Activated CD8-positive, alpha-beta memory T cell treated with anti-CD3 and anti-CD28 coated beads for 4 hours (primary cell): Measurements from ENCODE around the gene SCRG1.

Experiments
- DNase-seq, 2 donors: peaks; one replicate each; pipeline ENCODE4 v3.0.0-alpha.2; 2020; ENCODE audit warnings: low read depth in 2 of 2

SCRG1 gene

DNA sequence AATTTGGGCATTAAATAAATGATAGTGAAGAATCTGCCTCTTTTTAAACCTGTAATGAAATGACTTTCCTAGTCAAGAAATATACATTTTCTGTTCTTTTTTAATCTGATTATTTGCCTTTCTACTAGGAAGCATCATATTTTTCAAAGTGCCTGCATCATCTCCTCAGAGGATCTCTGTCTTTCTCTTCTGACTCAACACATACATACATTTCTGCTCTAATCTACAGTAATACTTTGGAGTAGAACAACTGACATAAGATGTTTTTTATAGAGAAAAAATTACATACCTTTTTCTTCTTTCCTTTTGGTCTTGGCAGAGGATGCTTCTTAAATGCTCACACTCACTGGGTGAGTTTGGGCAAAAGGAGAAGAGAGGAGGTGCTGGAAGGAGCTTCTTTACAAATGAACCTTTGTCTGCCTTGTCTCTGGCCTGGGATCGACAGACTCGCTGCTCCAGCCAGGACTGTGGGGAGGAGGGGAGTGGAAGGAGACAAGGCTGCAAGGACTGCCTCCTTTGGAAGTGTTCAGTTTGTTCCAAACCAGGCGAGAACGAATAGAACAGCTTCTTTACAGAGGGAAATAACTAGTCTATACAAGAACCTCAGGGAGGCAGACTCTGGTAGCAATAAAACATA is at the start of gene SCRG1:
Gene SCRG1, minus strand, starts transcription at position 338 of the 637 bp plus-strand sequence. CDS start 7,702 bp downstream, outside the sequence.
- DNase-seq: no peak

DNA sequence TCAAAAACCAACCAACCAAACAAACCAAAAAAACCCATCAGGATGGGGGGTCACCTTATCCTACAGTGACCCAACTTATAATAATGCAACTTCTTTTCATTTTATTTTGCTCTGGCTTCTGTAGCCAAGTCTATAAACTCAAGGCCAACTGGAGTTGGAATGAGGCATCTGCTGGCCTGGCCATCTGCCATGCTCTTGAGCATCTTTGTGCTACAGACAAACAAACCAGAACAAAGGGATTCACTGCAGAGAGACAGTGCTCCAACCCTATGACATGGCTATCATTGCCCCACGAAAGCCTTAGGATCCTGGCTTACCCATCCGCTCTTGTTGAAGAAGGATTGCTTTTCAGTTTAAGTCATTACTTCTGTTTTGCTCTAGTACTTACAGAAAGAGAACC is 49.2 kb upstream of the SCRG1 start:
- DNase-seq: no peak

DNA sequence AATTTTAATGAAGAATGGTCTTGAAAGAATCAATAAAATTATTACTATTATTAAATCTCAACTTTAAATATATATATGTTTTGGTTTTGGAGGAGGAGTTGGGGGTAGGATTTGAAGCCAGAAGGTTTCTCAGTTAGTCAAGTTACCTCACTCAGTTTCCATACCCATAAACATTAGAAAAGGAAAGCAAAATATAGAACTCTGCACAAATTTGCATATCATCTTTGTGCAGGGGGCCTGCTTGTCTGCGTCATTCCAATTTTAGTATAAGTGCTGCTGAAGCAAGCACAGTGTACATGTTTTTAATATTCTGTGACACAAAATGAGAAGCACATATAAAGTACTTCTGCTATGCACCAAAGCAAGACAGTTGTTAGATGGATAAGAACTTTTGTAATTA is 47.5 kb upstream of the SCRG1 start:
- no peak for DNase-seq

DNA sequence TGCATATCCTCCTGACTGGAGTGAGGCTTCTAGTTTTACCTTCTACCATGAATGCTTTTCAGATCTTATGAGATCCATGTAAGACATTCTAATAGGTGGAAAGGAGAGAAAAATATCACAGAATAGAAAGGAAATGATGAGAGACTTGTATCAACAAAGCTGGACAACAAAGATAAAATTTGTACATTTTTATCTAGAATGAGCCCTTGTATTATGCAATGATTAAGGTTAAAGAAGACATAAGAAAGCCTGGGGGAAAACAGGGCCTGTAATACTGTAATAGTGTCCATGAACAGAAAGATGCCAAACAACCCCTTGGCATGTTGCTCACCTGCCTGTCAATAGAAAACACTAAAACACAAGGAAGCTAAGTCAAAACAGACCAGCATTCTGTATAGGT is 44.2 kb upstream of the SCRG1 start:
- no peak for DNase-seq

DNA sequence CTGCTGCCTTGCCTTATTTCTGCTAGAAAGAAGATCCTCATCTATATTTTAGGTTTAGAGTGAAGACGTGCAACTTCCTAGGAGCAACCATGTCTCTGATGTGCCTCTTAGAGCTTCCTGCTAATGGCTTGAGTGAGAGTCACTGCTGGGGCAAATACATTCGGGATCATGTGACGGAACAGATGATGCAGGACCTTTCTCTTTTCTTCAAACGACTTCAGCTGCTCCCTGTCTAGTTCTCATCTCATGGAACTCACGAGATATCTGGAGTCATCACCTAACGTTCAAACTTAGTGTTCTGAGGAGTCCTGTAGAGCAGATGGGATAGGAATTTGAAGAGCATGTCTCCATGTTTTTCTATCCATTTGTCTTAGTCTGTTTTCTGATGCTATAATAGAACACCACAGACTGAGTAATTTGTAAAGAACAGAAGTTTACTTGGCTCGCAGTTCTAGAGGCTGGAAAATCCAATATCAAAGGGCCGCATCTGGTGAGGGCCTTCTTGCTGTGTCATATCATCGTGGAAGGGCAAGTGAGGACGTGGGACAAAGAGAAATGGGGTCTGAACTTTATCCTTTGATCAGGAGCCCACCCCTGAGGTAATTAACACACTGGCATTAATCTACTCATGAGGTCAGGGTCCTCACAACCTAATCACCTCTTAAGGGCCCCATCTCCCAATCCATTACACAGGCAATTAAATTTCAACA is 43.5 kb upstream of the SCRG1 start:
- DNase-seq: no peak

DNA sequence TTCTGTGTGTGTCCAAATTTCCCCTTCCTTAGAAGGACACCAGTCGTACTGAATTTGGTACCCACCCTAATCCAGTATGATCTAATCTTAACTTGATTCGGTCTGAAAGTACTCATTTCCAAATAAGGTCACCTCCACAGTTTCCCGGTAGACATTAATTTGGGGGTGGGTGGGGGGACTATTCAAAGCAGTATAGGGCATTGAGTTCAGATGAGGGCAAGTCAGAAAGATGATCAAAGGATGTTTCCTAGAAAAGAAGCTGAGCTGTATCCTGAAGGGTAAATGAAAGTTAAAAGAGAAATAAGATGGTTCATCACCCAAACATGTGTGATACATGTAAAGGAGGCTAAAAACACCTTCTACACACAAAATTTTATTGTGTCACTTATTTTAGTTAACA is 42.0 kb upstream of the SCRG1 start:
- DNase-seq: no peak

DNA sequence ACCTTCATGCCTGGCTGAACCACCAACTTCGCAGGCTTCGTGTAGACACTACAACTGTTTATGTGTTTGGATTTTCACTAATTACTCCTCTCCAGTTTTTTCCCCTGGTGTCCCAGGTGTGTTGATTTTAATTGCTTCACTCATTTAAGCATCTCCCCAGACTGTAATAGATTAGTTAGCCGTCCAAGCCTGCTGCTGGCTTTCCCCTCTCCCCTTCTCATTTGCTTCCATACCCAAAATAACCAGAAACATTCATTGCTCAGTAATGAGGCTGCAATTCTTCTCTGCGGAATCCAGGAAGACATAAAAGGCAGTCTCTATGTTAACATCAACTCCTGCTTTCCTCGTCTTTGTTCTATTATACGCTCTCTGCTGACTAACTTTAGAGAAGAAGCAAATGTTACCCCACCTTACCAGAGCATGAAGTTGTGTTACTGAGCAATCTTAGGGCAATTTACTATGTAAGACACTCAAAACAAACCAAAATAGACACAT is 37.9 kb upstream of the SCRG1 start:
- DNase-seq: no peak

DNA sequence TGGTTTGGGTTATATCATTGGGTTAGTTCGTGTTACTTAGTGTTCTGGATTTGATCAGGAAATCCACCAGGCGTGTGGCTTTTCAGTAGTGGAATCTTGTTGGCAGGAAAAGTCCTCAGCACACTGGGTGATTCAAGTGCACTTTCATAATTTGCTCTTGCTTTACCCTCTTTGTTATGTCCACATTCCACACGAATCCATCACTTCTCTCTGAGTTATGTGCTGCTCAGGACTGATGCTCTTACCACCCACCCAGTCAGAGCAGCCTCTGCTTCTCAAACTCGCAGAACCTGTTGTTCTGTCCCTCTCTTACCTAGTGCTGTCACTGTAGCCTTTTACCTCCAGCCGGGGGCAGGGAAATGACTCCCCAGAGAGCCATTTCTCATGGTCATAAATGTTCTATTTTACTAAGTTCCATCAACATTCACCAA is 37.2 kb upstream of the SCRG1 start:
- no peak for DNase-seq

DNA sequence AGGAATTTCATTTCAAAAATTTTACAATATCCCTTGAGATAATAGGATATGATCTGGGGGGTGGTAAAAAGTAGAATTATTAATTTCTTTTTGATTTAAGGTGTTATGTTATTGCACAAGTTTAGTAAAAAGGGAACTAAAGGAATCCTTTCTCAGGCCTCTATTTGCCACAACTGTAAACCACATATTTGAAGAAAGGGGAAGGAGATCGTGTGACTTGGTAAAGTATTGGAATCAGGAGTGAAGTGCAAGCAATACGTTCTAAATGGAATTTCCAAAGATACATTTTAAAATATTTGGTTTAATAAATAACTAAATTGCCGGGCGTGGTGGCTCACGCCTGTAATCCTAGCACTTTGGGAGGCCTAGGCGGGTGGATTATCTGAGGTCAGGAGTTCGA is 35.3 kb upstream of the SCRG1 start:
- DNase-seq: no peak

DNA sequence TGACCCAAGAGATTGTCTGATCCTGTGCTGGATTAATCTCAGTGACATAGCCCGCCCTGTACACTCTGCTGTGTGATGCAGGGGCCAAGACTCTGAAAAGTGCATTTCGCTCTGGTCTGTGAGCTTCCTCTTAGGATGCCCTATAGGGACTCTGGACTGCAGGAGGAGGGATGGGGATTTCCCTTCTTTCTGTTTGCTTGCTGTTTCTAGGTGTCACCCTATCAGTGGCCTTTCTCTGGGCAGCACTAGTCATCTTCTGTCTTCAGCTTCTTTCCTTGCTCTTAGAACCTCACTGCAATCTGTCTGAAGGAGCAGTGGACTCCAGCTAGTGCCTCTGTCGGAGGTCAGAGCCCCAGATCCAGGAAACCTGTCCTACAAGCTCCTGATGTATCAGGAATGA is 34.5 kb upstream of the SCRG1 start:
- no peak for DNase-seq

DNA sequence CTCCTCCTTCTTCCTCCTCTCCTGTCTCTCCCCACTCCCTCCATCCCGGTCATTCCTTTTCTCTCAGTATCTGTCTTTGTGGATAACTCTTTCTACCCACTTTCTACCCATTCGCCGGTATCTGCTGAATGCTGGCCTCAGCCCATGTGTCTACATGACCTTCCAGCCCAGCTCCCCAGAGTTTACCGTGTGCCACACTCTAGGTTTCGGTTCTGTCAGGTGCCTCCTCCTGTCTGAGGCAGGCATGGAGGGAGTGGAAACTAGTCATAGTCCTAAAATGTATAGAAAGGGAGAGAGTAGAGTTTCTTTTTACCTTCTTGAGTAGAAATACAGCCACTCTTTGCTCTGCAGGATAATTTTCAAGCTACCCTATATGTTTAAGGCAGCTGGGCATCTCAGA is 33.5 kb upstream of the SCRG1 start:
- DNase-seq: no peak

DNA sequence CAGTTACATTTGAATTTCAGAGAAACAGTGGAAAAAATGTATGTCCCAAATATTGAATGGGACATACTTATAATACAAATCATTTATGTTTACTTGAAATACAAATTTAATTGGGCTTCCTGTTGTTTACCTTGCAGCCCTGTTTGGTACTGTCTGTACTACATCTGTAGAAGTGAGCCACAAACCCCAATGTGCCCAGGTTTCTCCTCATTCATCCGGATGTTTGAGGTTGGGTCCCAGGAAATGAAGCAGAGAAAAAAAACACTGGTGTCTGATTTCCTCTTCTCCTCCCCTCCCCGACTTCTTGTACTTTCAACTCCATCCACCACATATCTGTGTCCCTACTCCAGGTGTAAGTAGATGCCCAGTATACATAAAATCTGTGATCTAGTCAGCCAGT is 27.1 kb upstream of the SCRG1 start:
- DNase-seq: no peak

DNA sequence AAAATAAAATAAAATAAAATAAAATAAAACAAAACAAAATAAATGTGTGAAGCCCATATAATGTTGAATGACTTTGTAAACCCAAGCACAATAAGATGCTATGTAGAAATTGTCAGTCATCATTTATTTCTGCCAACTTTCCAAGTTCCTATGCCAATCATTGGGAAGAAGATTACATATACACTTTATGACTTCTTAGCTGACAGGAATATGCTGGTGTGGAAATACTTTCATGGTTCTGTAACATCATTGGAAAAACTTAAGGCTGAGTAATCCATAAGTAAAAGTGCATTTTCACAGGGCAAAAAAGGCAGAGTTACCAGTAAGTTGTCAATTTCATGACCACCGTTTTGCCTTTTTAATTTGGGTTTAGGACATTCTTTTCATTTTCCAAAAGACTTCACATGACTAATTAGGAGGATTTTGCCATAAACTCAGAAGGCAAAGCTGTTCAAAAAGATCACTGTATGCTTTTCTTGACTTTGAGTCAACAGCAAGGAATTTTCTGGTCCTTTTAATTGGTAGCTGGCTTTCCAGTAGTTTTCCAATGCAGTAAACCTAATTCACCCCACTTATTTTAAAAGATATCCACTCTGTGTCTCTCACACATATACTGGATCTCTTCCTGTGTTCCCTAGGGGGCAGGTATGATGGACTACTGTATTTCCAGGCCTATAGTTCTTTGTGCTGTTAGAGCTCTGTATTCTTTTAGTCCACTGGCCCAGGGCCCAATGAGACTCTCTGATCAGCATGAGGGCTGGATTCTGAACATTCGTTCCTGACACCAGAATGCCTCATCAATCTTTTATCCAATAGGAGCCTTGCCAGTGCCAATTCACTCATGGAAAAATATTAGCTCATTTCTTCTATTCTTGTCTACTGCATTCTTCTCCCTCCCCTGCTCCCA is 26.2 kb upstream of the SCRG1 start:
- no peak for DNase-seq

DNA sequence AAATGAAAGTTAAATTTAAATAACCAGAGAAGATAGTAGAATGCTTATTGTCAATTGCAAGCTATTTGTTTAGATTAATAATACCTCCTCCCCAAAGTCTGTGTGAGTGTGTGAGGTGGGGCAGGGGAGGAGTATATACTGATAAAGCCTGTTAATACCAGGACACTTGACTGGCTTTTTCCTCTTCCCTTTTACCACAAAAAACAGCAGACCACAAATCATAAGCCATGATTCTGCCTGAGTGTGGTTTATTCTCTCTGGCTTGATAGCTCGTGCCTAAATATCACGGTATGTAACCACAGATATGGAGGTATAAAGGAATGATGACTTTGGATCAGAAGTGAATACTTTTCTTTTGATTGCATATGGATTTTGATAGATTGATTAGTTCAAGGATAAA is 21.9 kb upstream of the SCRG1 start:
- no peak for DNase-seq

DNA sequence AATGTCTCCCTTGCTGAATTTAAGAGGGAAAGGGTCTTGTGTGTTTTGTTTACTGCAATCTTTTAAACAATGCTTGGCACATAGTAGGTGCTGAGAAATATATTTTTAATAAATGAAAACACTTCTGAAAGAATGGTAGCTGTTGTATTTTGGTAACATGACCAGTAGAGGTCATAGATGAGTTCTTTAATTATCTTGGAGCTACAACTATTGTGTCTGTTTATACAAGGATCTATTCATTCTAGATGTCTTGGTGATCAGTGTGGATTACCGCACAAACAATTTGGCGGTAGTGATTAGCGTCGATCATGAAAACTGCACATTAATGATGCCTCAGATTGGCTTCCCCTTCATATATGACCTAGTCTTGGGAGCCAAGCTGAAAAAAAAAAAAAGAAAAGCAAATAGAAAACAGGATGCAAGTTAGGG is 21.4 kb upstream of the SCRG1 start:
- no peak for DNase-seq

DNA sequence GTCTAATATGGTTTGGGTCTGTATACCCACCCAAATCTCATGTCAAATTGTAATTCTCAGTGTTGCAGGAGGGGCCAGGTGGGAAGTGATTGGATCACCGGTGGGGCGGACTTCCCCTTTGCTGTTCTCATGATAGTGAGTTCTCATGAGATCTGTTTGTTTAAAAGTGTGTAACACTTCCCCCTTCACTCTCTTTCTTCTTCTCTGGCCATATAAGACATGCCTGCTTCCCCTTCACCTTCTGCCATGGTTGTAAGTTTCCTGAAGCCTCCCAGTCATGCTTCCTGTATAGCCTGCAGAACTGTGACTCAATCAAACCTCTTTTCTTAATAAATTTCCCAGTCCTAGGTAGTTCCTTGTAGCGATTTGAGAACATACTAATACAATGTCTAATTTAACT is 19.7 kb upstream of the SCRG1 start:
- DNase-seq: no peak

DNA sequence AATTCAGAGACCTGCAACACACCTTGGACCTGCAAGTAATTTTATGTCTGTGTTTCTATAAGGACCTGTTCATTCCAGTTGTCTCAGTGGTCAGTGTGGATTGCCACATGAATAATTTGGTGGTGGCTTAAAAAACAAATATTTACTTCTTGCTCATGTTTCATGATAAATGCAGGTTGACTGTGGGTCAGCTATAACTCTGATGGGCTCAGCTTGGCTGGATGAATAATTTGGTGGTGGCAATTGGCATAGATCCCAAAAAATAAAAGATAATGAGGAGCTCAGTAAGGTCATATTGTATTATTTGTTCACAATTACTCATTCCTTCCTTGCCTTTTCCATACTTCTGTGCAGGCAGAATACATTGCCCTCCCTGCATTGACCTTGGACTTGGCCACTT is 18.9 kb upstream of the SCRG1 start:
- no peak for DNase-seq

DNA sequence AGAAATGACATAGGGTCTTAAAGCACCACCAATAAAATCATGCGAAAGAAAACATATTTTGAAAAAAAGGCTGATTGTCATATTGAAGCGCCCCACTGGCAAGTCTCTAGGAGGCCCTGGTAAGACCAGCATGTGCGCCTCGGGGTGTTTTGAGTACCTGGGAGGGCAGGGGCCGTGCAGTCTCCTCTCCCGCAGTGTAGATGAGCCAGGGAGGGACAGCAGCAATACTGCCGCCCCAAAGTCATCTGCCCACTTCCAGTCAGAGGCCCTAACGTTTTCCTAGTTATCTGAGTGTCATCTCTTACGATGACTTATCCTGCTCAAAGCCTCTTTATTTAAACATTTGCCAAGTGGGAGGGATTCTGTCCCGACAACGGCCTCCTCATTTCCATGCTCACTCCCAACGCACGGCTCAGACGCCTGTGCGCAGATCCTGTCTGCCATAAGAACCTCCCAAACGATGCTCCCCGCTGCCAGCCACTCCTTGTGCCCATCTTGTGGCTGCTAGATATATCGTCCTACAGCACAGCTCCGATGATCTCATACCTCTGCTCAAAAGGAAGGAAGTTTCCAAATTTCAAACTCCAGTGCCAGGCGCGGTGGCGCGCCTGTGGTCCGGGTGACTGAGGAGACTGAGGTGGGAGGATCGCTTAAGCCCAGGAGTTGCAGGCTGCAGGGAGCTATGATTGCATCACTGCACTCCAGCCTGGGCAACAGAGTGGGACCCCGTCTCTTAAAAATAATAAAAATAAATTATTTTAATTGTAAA is 17.2 kb upstream of the SCRG1 start:
- DNase-seq: no peak

DNA sequence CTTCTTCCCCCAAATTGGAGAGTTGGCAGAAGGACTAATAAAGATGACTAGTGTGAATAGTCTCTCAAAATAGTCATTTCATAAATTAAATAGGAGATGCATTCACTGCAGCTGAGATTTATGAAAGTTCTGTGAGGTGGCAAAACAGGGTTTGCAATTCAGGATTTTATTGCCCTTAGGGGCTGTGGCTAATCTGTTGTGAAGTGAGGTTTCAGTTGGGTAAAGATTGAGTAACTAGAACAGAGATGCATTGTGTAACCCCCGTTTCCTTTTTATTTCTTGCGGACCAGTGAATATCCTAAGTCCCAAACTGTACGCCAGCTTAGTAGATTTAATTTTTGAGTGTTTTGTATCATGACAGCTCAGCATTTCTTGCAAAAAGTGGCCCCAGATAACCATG is 16.2 kb upstream of the SCRG1 start:
- no peak for DNase-seq

DNA sequence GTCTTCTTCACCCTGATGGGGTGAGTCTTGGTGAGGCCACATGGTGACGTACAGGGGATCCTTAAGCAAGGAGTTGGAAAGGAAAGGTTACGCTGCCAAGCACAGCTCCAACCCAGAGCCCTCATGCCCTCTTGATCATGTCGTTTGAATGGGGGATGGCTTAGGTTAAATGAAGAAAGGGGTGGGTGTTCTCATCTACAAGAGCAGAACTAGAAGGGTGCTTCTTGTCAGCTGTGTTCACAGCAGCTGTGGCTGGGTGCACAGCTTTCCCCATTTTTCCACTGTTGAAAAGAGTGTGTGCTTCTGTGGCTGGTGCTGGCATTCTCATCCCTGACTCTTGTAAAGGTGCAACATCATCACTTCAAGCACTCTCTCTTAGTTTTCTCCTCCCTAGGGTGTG is 15.5 kb upstream of the SCRG1 start:
- no peak for DNase-seq

DNA sequence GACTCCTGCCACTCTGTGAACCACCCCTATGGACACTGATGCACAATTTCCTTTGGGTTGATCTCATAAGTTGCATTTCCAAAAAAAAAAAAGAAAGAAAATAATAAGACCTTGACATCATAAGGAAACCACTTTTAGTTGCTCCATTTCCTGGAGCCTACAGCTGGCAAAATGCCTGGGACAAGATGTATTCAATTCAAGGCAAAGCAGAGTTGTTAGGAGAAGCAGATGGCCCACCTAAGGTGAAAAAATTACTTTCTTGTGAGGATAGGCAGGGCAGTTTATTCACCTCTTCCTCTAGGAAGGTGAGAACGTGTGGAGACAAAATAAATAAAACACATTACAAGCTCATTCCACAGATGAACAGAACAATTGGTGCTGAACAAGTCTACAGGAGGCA is 14.1 kb upstream of the SCRG1 start:
- no peak for DNase-seq
